CD1c-positive myeloid dendritic cell (primary cell): ENCODE measurements around the gene CEMIP2.
"Not testable (repeated sequence)": the region's sequence is repeated elsewhere in the genome, so short reads cannot be mapped to it uniquely, and the experiment has no call there.

Experiments used
- DNase-seq: peaks from one replicate; pipeline ENCODE4 v3.0.0-alpha.2; 2016; ENCODE audit errors: extremely low spot score

The CEMIP2 gene

DNA sequence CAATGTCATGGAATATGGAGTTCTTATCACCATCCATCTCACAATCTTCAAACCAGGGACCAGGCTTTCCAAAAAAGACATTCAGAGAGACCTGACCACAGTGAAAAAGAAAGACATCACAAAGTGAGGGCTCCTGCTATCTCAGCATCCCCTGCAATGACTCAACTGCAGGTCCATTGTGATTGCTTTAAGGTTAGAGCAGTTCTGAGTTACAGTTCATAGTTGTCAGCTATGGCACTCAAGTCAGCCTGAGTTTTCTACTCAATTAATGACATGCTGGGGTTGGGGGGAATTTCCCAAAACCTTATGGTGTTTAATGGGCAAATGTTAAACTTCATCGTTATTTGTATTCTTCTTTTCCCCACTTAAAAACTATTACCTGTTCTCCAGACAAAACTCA lies 58.9 kb downstream of the CEMIP2 start:
- DNase-seq = no peak

DNA sequence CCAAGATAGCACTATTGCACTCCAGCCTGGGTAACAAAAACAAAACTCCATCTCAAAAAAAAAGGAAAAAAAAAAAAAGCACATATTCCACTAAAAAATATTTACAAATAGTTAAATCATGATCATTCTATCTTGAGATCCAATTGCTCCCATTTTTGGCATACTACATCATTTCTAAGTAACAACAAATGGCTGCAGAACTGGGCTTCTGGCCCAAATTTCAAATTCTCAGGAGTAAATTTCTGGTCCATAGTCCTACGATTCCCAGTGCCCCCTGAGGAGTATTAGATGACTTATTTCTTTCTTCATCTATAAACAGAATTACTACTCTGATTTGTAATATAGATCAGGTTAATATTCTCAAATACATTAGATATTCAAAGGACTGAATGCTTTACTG lies 62.1 kb downstream of the CEMIP2 start:
- no peak for DNase-seq

DNA sequence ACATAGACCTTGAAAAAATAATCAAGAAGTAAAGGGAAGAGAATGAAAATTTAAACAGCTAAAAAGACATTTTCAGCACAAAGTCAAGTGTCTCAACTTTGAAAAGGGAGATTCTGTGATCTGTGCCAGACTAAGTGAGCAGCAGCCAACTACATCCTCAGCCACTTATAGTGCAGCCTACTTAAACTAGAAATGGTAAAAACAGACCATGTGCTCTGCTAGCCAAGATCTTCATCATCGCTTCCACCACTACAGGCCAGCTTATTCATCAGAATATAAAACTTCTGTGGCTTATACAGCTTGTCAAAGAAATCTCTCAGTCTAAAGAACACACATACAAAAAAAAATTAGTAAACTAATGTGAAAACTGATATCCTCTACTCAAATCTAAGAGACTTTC lies 63.5 kb downstream of the CEMIP2 start:
- DNase-seq = no peak

GRCh38 chr9:71703172-71703872 lies 65.0 kb downstream of the CEMIP2 start:
- DNase-seq = no peak

DNA sequence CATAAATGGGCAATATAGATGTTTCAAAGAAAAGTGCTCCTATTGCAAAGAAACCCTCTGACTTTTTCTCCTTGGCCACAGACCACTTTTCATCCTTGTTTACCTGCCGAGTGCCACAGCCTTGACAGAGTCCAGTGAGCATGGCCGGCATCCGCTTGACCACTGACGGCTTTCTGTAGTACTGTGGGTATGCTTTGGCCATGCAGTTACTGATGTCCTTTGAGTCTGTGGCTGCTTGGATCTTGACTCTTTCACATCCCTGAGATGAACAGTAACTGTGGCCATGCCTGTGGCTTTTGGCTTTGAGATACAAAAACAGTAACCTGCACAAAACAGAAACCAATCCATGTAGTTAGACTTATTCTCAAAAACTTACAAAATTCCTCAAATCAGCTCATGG lies 70.4 kb downstream of the CEMIP2 start:
- DNase-seq = no peak

GRCh38 chr9:71694332-71694731 lies 74.0 kb downstream of the CEMIP2 start:
- no peak for DNase-seq

- DNase-seq = no peak
Measured at GRCh38 chr9:71693607-71694006, 74.7 kb downstream of the CEMIP2 start.

GRCh38 chr9:71692337-71692736 lies 76.0 kb downstream of the CEMIP2 start:
- peak; percentile 50 for DNase-seq

DNA sequence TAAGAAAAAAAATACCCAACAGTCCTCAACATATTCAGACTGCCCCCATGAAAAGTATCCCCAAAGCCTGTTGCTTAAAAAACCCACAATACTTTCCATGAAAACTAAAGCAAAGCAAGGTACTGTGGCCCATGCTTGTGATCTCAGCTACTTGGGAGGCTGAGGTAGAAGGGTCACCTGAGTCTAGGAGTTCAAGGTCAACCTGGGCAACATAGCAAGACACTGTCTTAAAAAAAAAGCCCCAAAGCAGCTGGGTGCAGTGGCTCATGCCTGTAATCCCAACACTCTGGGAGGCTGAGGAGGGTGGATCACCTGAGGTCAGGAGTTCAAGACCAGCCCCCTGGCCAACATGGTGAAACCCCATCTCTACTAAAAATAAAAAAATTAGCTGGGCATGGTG lies 76.7 kb downstream of the CEMIP2 start:
- not testable (repeated sequence) for DNase-seq

DNA sequence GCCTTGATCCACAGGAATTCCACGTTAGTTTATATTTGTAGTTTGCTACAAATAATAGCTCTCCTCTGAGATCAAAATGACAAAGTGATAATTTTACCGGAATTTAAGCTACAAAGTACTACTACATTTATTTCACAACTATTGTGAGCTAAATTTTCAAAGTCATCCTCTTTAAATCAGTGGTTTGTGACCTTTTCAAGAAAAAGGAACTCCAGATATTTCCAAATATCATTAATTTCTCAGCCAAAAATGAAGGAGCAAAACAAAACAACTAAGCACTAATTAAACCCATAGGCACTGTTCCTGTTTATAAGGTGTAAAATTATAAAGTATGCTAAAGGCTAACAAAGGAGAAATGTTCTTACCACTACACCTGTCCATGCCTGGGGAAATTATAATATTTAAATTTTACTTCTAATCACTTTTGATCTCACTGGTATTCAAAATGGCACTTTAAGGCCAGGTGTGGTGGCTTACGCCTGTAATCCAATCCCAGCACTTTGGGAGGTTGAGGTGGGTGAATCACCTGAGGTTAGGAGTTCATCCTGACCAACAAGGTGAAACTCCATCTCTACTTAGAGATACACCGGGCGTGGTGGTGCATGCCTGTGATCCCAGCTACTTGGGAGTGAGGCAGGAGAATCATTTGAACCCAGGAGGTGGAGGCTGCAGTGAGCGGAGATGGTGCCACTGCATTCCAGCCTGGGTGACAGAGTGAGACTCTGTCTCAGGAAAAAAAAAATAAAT lies 77.5 kb downstream of the CEMIP2 start:
- peak; percentile 38 for DNase-seq

DNA sequence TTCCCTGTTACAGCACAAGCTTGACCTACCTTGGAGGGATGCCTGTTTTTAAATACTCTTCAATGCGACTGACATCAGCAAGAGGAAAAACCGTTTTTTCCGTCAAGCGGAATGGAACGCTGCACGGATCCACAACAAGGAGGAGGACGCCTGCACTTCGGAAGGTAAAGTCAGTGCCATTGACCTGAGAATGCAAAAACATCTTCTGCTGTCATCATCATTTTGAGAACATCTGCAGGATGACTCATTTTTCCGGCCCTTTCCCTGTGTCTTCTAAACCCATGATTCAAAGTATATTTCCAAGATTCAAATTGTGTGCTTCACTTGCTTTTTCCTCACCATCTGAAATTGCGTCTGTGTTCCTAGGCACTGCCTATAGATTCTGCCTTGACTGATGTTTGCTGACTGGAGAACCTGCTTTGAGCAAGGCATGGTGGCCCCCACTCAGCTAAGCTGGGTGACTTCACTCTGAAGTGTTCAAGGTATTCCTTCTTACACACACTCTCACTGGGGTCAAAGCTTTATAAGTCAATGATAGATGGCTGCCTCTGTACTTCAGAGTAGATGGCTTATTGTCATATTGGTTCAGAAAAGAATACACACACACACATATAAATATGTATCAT lies 78.1 kb downstream of the CEMIP2 start:
- DNase-seq = peak; percentile 16

GRCh38 chr9:71687676-71688075 lies 80.6 kb downstream of the CEMIP2 start:
- DNase-seq = no peak

- no peak for DNase-seq
Measured at GRCh38 chr9:71685988-71686387, 82.3 kb downstream of the CEMIP2 start.

DNA sequence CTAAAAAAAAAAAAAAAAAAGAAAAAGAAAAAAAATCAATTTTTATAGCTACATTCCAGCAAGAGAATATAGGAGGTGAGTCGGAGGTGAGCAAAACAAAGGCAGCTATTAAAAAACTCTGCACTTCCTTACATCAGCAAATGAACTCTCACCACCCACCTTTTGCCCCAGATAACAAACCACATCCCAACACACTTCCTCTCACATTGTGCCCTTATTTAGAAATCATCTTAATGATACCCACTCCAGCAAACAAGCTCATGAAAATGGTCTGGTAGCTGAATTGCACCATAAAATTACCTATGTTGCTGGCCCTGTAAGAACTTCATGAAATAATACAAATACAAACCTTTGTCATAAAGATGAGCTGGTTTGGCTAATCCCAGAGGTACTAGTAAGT lies 82.9 kb downstream of the CEMIP2 start:
- peak; percentile 30 for DNase-seq

- DNase-seq = no peak
Measured at GRCh38 chr9:71684566-71684965, 83.7 kb downstream of the CEMIP2 start.

GRCh38 chr9:71683598-71684235 lies 84.6 kb downstream of the CEMIP2 start:
- DNase-seq = peak; percentile 67

GRCh38 chr9:71681708-71682272 lies 86.5 kb downstream of the CEMIP2 start:
- DNase-seq = no peak

GRCh38 chr9:71681104-71681707 lies 87.1 kb downstream of the CEMIP2 start:
- DNase-seq = no peak

GRCh38 chr9:71680189-71680980 lies 87.9 kb downstream of the CEMIP2 start:
- no peak for DNase-seq

DNA sequence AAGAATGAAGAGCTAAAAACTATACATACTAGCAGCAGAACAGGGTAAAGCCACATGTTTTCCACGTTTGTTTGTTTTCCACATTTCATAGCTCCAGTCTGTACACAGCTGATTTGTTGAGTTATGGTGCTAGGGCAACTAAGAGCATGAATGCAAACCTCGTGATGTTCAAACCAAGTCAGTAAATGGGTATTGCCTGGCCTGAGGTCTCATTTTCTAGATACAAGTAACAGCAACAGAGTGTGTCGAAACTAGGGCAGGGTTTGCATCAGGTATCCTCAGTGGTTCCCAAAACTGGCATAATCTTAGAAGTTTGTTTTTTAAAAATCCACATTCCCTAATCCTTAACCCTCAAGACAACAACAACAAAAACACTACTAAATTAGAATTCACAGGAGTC lies 89.3 kb downstream of the CEMIP2 start:
- DNase-seq = no peak

DNA sequence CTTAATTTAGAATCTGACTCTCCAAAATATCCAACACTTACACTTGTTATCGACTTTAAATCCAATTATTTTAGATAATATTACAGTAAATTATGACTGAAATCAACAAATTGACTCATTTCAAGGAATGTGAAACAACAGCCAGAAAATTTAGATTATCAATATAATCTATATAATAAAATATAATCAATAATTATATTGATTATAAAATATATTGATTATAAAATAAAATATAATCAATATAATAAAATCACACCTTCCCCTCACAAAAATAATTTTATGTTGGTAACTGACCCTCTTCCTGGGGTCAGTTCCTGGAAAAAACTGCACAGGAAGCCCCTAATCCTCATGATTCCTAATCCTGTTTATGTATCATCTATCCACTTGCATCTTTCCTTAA lies 91.1 kb downstream of the CEMIP2 start:
- no peak for DNase-seq
